DOHH2 (cell line): ENCODE data around the gene SMIM45.

Experiments used
- H3F3A ChIP-seq: fragments of 200-600 bp; sonication (generic), shearing (Covaris generic); 2 replicates; pipeline ENCODE4 v1.6.0; 2016; ENCODE audit warnings: antibody characterized with exemption, mild to moderate bottlenecking; ENCODE audit not compliant: control insufficient read depth, insufficient read depth
- H3K27ac ChIP-seq: fragments of 200-600 bp; sonication (generic); 2 replicates; pipeline ENCODE4 v1.5.1; 2014; ENCODE audit warnings: low read depth, mild to moderate bottlenecking, low read length, moderate library complexity
- H3K27me3 ChIP-seq: fragments of 200-600 bp; sonication (generic); 2 replicates; pipeline ENCODE4 v1.6.1; 2014; ENCODE audit warnings: mild to moderate bottlenecking, low read length, mixed read lengths; ENCODE audit not compliant: control insufficient read depth
- H3K36me3 ChIP-seq: fragments of 200-600 bp; sonication (generic); 2 replicates; pipeline ENCODE4 v1.6.1; 2014; ENCODE audit warnings: mild to moderate bottlenecking, low read length, moderate library complexity, mixed read lengths; ENCODE audit not compliant: control insufficient read depth
- H3K4me1 ChIP-seq: fragments of 200-600 bp; sonication (generic); 2 replicates; pipeline ENCODE4 v1.6.1; 2014; ENCODE audit warnings: mild to moderate bottlenecking, low read length, mixed read lengths; ENCODE audit not compliant: control insufficient read depth
- H3K4me2 ChIP-seq: fragments of 200-600 bp; sonication (generic); 2 replicates; pipeline ENCODE4 v1.6.0; 2014; ENCODE audit warnings: mild to moderate bottlenecking, low read length, moderate library complexity
- H3K4me3 ChIP-seq: fragments of 200-600 bp; sonication (generic); 2 replicates; pipeline ENCODE4 v1.5.1; 2014; ENCODE audit warnings: mild to moderate bottlenecking, low read length, mixed read lengths
- H3K79me2 ChIP-seq: fragments of 200-600 bp; sonication (generic); 2 replicates; pipeline ENCODE4 v1.6.1; 2014; ENCODE audit warnings: mild to moderate bottlenecking, low read length, mixed read lengths; ENCODE audit not compliant: control insufficient read depth
- H3K9me2 ChIP-seq: fragments of 200-600 bp; sonication (generic); replicated peaks from 2 replicates; pipeline ENCODE4 v1.6.1; 2014; ENCODE audit warnings: mild to moderate bottlenecking, low read length, mixed read lengths; ENCODE audit not compliant: control insufficient read depth
- H3K9me3 ChIP-seq: fragments of 200-600 bp; sonication (generic); 2 replicates; pipeline ENCODE4 v1.6.1; 2014; ENCODE audit warnings: antibody characterized with exemption, low read length, mixed read lengths; ENCODE audit not compliant: control insufficient read depth, insufficient read depth
- H4K20me1 ChIP-seq: fragments of 200-600 bp; sonication (generic); 2 replicates; pipeline ENCODE4 v1.6.0; 2014; ENCODE audit warnings: low read depth, mild to moderate bottlenecking, antibody characterized with exemption, low read length, moderate library complexity; ENCODE audit not compliant: control insufficient read depth, insufficient read depth
- CTCF ChIP-seq: fragments of 200-600 bp; sonication (generic); IDR thresholded peaks from one replicate; pipeline ENCODE4 v1.5.1; 2014; ENCODE audit warnings: antibody characterized with exemption, mild to moderate bottlenecking, low read depth, low read length; ENCODE audit not compliant: poor library complexity, severe bottlenecking
- EZH2phosphoT487 ChIP-seq: fragments of 200-600 bp; sonication (generic); IDR thresholded peaks from 2 replicates; pipeline ENCODE4 v1.6.1; 2017; ENCODE audit warnings: borderline replicate concordance, mild to moderate bottlenecking, antibody characterized with exemption, low read length, moderate library complexity, mixed read lengths

SMIM45 gene

GRCh38 chr22:41940832-41941765 lies 10.9 kb upstream of the SMIM45 start:
- TF ChIP-seq EZH2phosphoT487 (no peak), CTCF (peak; percentile 93)
- Histone ChIP-seq H3K27me3 (no peaks in the 10 kb centered on the region), H3K79me2 (peaks cover 68% of the 10 kb centered on the region), H3K4me3 (peak overlapping the region; percentile 70), H3K36me3 (peaks cover 88% of the 10 kb centered on the region), H3K9me3 (no peaks in the 10 kb centered on the region), H3K27ac (peak overlapping the region; percentile 95), H3F3A (peaks cover 75% of the 10 kb centered on the region), H3K4me2 (peak overlapping the region; percentile 87), H3K9me2 (no peaks in the 10 kb centered on the region), H4K20me1 (peaks cover 11% of the 10 kb centered on the region), H3K4me1 (peaks cover 86% of the 10 kb centered on the region)

- peaks cover 11% of the 10 kb centered on the region for H4K20me1 ChIP-seq
- peak overlapping the region; percentile 75 for H3K4me2 ChIP-seq
- H3K27ac ChIP-seq = peak overlapping the region; percentile 87
- no peaks in the 10 kb centered on the region for H3K9me2 ChIP-seq
- peaks cover 72% of the 10 kb centered on the region for H3K36me3 ChIP-seq
- no peak for TF ChIP-seq EZH2phosphoT487
- TF ChIP-seq CTCF = no peak
- no peaks in the 10 kb centered on the region for H3K9me3 ChIP-seq
- peaks cover 77% of the 10 kb centered on the region for H3K4me1 ChIP-seq
- peak overlapping the region; percentile 81 for H3K4me3 ChIP-seq
- peaks cover 58% of the 10 kb centered on the region for H3F3A ChIP-seq
- no peaks in the 10 kb centered on the region for H3K27me3 ChIP-seq
- peaks cover 90% of the 10 kb centered on the region for H3K79me2 ChIP-seq
Observed at GRCh38 chr22:41943661-41944209, 8.2 kb upstream of the SMIM45 start.

- Histone ChIP-seq H3K9me3 (no peaks in the 10 kb centered on the region), H3F3A (peaks cover 39% of the 10 kb centered on the region), H3K4me1 (peaks cover 77% of the 10 kb centered on the region), H3K79me2 (peaks cover 88% of the 10 kb centered on the region), H3K9me2 (no peaks in the 10 kb centered on the region), H3K27ac (peak within 1 kb of the TSS; percentile 87), H3K4me2 (peak within 1 kb of the TSS; percentile 75), H3K36me3 (peaks cover 42% of the 10 kb centered on the region), H3K4me3 (peak within 1 kb of the TSS; percentile 81), H3K27me3 (no peaks in the 10 kb centered on the region), H4K20me1 (peaks cover 4% of the 10 kb centered on the region; the same call in 1 of the 2 replicates)
- TF ChIP-seq CTCF (no peak), EZH2phosphoT487 (no peak)
Observed at GRCh38 chr22:41946629-41947423, 5.1 kb upstream of the SMIM45 start, which contains the start of gene CENPM. Gene CENPM (minus strand): TSS chr22:41947152. CDS start chr22:41947076, 76 bp downstream.
